ENCODE data around the gene GLI3.

- TF ChIP-seq NFRKB (IDR thresholded peaks at IDR 0.05): no peak
- no peak for TF ChIP-seq SP1 (IDR thresholded peaks at IDR 0.05)
- no peak for TF ChIP-seq FOXM1 (IDR thresholded peaks at IDR 0.05; ENCODE audit: borderline replicate concordance)
Measured at GRCh38 chr7:42224391-42225003, 12.5 kb downstream of the GLI3 start.
